HTERT RPE-1 (cell line): ENCODE results near the gene ENC1.

ENCODE experiments used
- in situ Hi-C: fragments of 300-500 bp; cut with MboI; formaldehyde crosslinking; loops from 4 replicates; pipeline ENCODE4 v1.14.3; 2020; ENCODE audit warnings: low sequenced_read_pairs

Gene ENC1

GRCh38 chr5:74659172-74659571 lies 18.6 kb upstream of the ENC1 start:
- in situ Hi-C loops: no loop called here

GRCh38 chr5:74657165-74657564 lies 16.6 kb upstream of the ENC1 start:
- in situ Hi-C loops: no loop called here

GRCh38 chr5:74655716-74656115 lies 15.2 kb upstream of the ENC1 start:
- in situ Hi-C loops: no loop called here

GRCh38 chr5:74655206-74655605 lies 14.7 kb upstream of the ENC1 start:
- in situ Hi-C loops: no loop called here

GRCh38 chr5:74653991-74654390 lies 13.5 kb upstream of the ENC1 start:
- in situ Hi-C loops: no loop called here

- in situ Hi-C loops: no loop called here
These were observed 12.0 kb upstream of the ENC1 start for GRCh38 chr5:74652576-74652975.

GRCh38 chr5:74651710-74652109 lies 11.2 kb upstream of the ENC1 start:
- in situ Hi-C loops: no loop called here

- in situ Hi-C loops: no loop called here
These were observed 9.0 kb upstream of the ENC1 start for GRCh38 chr5:74649421-74649973.

GRCh38 chr5:74648835-74649293 lies 8.3 kb upstream of the ENC1 start:
- in situ Hi-C loops: no loop called here

- in situ Hi-C loops: no loop called here
These were observed 6.6 kb upstream of the ENC1 start for GRCh38 chr5:74647096-74647495.

GRCh38 chr5:74643111-74643562 lies 2.6 kb upstream of the ENC1 start:
- in situ Hi-C loops: no loop called here

- in situ Hi-C loops: no loop called here
These were observed 2.0 kb upstream of the ENC1 start for GRCh38 chr5:74642543-74642863.

- in situ Hi-C loops: no loop called here
These were observed 1.4 kb upstream of the ENC1 start for GRCh38 chr5:74641735-74642542.

GRCh38 chr5:74640954-74641734 lies 616 bp upstream of the ENC1 start:
- in situ Hi-C loops: no loop called here

- in situ Hi-C loops: no loop called here
These were observed 600 bp downstream of the ENC1 start for GRCh38 chr5:74639807-74640449.

GRCh38 chr5:74638970-74639806 lies 1.3 kb downstream of the ENC1 start:
- in situ Hi-C loops: no loop called here

- in situ Hi-C loops: no loop called here
These were observed 2.0 kb downstream of the ENC1 start for GRCh38 chr5:74638544-74638969.

GRCh38 chr5:74636552-74636951 lies 4.0 kb downstream of the ENC1 start:
- in situ Hi-C loops: no loop called here

- in situ Hi-C loops: no loop called here
These were observed 4.4 kb downstream of the ENC1 start for GRCh38 chr5:74636149-74636548.

- in situ Hi-C loops: no loop called here
These were observed 5.8 kb downstream of the ENC1 start for GRCh38 chr5:74634611-74635286.
